Loucy (cell line): ENCODE data around the gene ZIC4.

Source experiments
- H2AFZ ChIP-seq: fragments of 200-600 bp; sonication (generic); 2 replicates; pipeline ENCODE4 v1.6.0; 2016; ENCODE audit warnings: antibody characterized with exemption, mild to moderate bottlenecking, low read length, moderate library complexity
- H3F3A ChIP-seq: fragments of 200-600 bp; 2 replicates; pipeline ENCODE4 v1.6.0; 2016; ENCODE audit warnings: antibody characterized with exemption, low read depth, mild to moderate bottlenecking
- H3K27me3 ChIP-seq: fragments of 200-600 bp; sonication (generic); 2 replicates; pipeline ENCODE4 v1.6.1; 2014; ENCODE audit warnings: low read length, mild to moderate bottlenecking; ENCODE audit not compliant: insufficient read depth, poor library complexity, severe bottlenecking
- H3K36me3 ChIP-seq: fragments of 200-600 bp; sonication (generic); 2 replicates; pipeline ENCODE4 v1.6.1; 2016; ENCODE audit warnings: low read length; ENCODE audit not compliant: insufficient read depth
- H3K4me1 ChIP-seq: fragments of 200-600 bp; sonication (generic); 2 replicates; pipeline ENCODE4 v1.5.1; 2014; ENCODE audit warnings: low read length, mild to moderate bottlenecking; ENCODE audit not compliant: insufficient read depth, poor library complexity, severe bottlenecking
- H3K4me2 ChIP-seq: fragments of 200-600 bp; sonication (generic); 2 replicates; pipeline ENCODE4 v1.6.0; 2014; ENCODE audit warnings: antibody characterized with exemption, low read length, low read depth, mild to moderate bottlenecking; ENCODE audit not compliant: poor library complexity, severe bottlenecking
- H3K4me3 ChIP-seq: fragments of 200-600 bp; sonication (generic); 2 replicates; pipeline ENCODE4 v1.5.1; 2014; ENCODE audit warnings: low read length, mild to moderate bottlenecking, mixed read lengths; ENCODE audit not compliant: poor library complexity, severe bottlenecking
- H3K79me2 ChIP-seq: fragments of 200-600 bp; sonication (generic); 2 replicates; pipeline ENCODE4 v1.6.1; 2014; ENCODE audit warnings: low read length; ENCODE audit not compliant: insufficient read depth
- H3K9ac ChIP-seq: fragments of 200-600 bp; sonication (generic); 2 replicates; pipeline ENCODE4 v1.6.0; 2014; ENCODE audit warnings: mild to moderate bottlenecking, low read depth, low read length, moderate library complexity; ENCODE audit not compliant: poor library complexity, severe bottlenecking
- H3K9me2 ChIP-seq: fragments of 200-600 bp; sonication (generic); replicated peaks from 2 replicates; pipeline ENCODE4 v1.6.1; 2016; ENCODE audit warnings: low read depth, low read length, mixed read lengths
- H3K9me3 ChIP-seq: fragments of 200-600 bp; sonication (generic); 2 replicates; pipeline ENCODE4 v1.6.1; 2014; ENCODE audit warnings: mild to moderate bottlenecking, antibody characterized with exemption, low read length, low read depth; ENCODE audit not compliant: insufficient read depth
- H4K20me1 ChIP-seq: fragments of 200-600 bp; sonication (generic); 2 replicates; pipeline ENCODE4 v1.6.0; 2014; ENCODE audit warnings: antibody characterized with exemption, low read length, mild to moderate bottlenecking; ENCODE audit not compliant: insufficient read depth, poor library complexity, severe bottlenecking
- EZH2phosphoT487 ChIP-seq: fragments of 200-600 bp; IDR thresholded peaks from 2 replicates; pipeline ENCODE4 v1.6.1; 2018; ENCODE audit warnings: antibody characterized with exemption, mild to moderate bottlenecking, moderate library complexity, borderline replicate concordance
- TF ChIP-seq, protein P1 (sequence below): fragments of 200-600 bp; sonication (generic); conservative IDR thresholded peaks from 2 replicates; pipeline ENCODE4 v1.5.1; 2014; ENCODE audit warnings: mild to moderate bottlenecking, antibody characterized with exemption, low read length

The ZIC4 gene

GRCh38 chr3:147406028-147406931, at the start of gene ZIC4:
Gene ZIC4 (minus strand): TSS chr3:147406543. CDS start chr3:147402797, 3,746 bp downstream.
- no peaks in the 10 kb centered on the region for H4K20me1 ChIP-seq
- H3K9me2 ChIP-seq = no peaks in the 10 kb centered on the region
- peaks cover 7% of the 10 kb centered on the region for H3K4me1 ChIP-seq
- no peaks in the 10 kb centered on the region for H3K9me3 ChIP-seq
- H3K4me2 ChIP-seq = peak within 1 kb of the TSS; percentile 72
- peaks cover 6% of the 10 kb centered on the region for H3K27me3 ChIP-seq
- no peaks in the 10 kb centered on the region for H3F3A ChIP-seq
- TF ChIP-seq, protein P1, sequence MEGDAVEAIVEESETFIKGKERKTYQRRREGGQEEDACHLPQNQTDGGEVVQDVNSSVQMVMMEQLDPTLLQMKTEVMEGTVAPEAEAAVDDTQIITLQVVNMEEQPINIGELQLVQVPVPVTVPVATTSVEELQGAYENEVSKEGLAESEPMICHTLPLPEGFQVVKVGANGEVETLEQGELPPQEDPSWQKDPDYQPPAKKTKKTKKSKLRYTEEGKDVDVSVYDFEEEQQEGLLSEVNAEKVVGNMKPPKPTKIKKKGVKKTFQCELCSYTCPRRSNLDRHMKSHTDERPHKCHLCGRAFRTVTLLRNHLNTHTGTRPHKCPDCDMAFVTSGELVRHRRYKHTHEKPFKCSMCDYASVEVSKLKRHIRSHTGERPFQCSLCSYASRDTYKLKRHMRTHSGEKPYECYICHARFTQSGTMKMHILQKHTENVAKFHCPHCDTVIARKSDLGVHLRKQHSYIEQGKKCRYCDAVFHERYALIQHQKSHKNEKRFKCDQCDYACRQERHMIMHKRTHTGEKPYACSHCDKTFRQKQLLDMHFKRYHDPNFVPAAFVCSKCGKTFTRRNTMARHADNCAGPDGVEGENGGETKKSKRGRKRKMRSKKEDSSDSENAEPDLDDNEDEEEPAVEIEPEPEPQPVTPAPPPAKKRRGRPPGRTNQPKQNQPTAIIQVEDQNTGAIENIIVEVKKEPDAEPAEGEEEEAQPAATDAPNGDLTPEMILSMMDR = no peak
- TF ChIP-seq EZH2phosphoT487 = no peak
- H3K36me3 ChIP-seq = no peaks in the 10 kb centered on the region
- H3K4me3 ChIP-seq = peak within 1 kb of the TSS; percentile 61
- no peaks in the 10 kb centered on the region for H3K79me2 ChIP-seq
- H2AFZ ChIP-seq = 0 out of 2 replicates have a peak within 1 kb of the TSS, but pooled peaks have one; percentile 41
- no peak within 1 kb of the TSS for H3K9ac ChIP-seq

- no peaks in the 10 kb centered on the region for H3K27me3 ChIP-seq
- no peak overlapping the region for H2AFZ ChIP-seq
- no peaks in the 10 kb centered on the region for H4K20me1 ChIP-seq
- H3K4me3 ChIP-seq = no peak overlapping the region
- no peaks in the 10 kb centered on the region for H3K9me2 ChIP-seq
- TF ChIP-seq, protein P1 = no peak
- no peak for TF ChIP-seq EZH2phosphoT487
- no peaks in the 10 kb centered on the region for H3K4me1 ChIP-seq
- no peaks in the 10 kb centered on the region for H3K9me3 ChIP-seq
- H3K79me2 ChIP-seq = no peaks in the 10 kb centered on the region
- H3K9ac ChIP-seq = no peak overlapping the region
- no peaks in the 10 kb centered on the region for H3F3A ChIP-seq
- H3K4me2 ChIP-seq = no peak overlapping the region
- H3K36me3 ChIP-seq = no peaks in the 10 kb centered on the region
These were observed 43.3 kb upstream of the ZIC4 start for GRCh38 chr3:147449669-147450068.

GRCh38 chr3:147447224-147447623, 40.9 kb upstream of the ZIC4 start:
- H3K27me3 ChIP-seq = no peaks in the 10 kb centered on the region
- H3K9me3 ChIP-seq = no peaks in the 10 kb centered on the region
- no peaks in the 10 kb centered on the region for H3F3A ChIP-seq
- H3K9me2 ChIP-seq = no peaks in the 10 kb centered on the region
- H3K9ac ChIP-seq = no peak overlapping the region
- no peaks in the 10 kb centered on the region for H4K20me1 ChIP-seq
- H3K4me3 ChIP-seq = no peak overlapping the region
- H3K4me2 ChIP-seq = no peak overlapping the region
- H3K4me1 ChIP-seq = no peaks in the 10 kb centered on the region
- H3K36me3 ChIP-seq = no peaks in the 10 kb centered on the region
- no peak overlapping the region for H2AFZ ChIP-seq
- no peaks in the 10 kb centered on the region for H3K79me2 ChIP-seq
- no peak for TF ChIP-seq EZH2phosphoT487
- TF ChIP-seq, protein P1 = no peak
